Measurements from ENCODE around the gene EFCAB6. TPM values are rescaled to one million over a fixed set of nuclear protein-coding genes. Genes with fewer than 3 reads are reported as not detected.
A peak's percentile ranks its signal among the peaks of the same experiment; 100 is the strongest.

EFCAB6 gene
- total RNA-seq, 1 donor from 2014 or later = 1.8 TPM

DNA sequence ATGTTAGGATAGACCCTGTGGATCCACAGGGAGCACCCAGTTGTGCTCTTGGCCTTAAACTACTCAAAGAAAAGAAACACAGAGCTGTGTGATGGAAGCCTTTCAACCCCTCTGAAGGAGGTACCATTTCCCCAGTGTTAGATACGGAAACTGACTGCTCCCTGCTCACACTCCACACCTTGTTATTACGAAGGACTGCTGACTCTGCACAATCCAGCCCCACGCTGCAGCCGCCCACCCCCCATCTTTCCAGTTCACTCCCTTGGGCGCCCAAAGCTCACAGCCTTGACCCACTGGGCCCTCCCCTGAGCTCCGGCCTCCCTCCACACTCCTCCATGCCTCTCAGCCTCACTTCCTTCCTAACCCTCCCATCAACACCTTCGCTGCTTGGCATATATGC, 75.5 kb downstream of the EFCAB6 start:
- intact Hi-C loops (cut with micrococcal nuclease) = no loop called here
- Histone ChIP-seq H3K36me3 (no peaks in the 10 kb centered on the region), H3K4me3 (no peak overlapping the region), H3K9me3 (replicated peaks) (no peaks in the 10 kb centered on the region), H3K27ac (replicated peaks) (no peak overlapping the region), H3K4me1 (peaks cover 16% of the 10 kb centered on the region), H3K27me3 (ENCODE audit: low read depth) (peaks cover 6% of the 10 kb centered on the region)
- no peak for DNase-seq
- TF ChIP-seq, protein P1, sequence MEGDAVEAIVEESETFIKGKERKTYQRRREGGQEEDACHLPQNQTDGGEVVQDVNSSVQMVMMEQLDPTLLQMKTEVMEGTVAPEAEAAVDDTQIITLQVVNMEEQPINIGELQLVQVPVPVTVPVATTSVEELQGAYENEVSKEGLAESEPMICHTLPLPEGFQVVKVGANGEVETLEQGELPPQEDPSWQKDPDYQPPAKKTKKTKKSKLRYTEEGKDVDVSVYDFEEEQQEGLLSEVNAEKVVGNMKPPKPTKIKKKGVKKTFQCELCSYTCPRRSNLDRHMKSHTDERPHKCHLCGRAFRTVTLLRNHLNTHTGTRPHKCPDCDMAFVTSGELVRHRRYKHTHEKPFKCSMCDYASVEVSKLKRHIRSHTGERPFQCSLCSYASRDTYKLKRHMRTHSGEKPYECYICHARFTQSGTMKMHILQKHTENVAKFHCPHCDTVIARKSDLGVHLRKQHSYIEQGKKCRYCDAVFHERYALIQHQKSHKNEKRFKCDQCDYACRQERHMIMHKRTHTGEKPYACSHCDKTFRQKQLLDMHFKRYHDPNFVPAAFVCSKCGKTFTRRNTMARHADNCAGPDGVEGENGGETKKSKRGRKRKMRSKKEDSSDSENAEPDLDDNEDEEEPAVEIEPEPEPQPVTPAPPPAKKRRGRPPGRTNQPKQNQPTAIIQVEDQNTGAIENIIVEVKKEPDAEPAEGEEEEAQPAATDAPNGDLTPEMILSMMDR (IDR thresholded peaks at IDR 0.05; ENCODE audit: borderline replicate concordance) = no peak

DNA sequence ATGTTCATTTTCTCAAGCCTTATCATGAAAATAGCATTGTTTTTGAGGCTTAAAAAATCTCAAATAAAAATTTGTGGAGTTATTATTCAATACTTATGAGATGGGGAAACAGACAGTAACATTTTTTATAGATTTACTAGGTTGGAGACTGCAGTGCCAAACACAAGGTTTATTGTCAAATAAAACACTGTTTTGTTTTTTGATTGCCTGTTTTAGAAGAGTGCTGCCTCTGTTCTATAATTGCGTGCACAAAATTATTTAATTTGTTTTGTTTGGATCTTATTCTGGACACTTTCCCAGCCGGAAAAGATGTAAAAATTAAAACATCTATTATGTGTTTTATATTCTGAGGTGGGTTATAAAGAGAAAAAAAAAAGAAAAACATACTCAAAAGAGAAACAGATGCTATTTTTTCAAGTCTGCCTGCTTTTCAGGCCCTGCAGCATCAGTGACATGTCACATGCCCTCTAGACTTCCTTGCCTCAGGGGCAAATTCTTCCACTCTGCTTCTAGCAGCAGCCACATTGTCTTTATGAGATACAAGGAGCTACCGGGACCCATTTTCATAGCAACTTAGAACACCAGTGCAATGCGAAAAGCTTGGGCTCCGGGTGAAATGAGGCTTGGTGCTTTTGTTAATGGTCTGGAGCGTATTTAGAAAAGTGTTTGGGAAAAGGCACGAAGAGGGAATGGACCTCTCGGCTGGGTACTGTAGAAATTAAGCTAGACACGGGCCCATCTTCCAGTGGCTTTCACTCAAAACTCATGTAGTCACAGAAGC, 77.5 kb downstream of the EFCAB6 start:
- H3K27ac ChIP-seq (replicated peaks) = peak overlapping the region; percentile 42
- intact Hi-C loops (cut with micrococcal nuclease) = no loop called here
- H3K4me1 ChIP-seq = no peaks in the 10 kb centered on the region
- H3K36me3 ChIP-seq = no peaks in the 10 kb centered on the region
- no peak for DNase-seq
- no peaks in the 10 kb centered on the region for H3K9me3 ChIP-seq (replicated peaks)
- no peak overlapping the region for H3K4me3 ChIP-seq
- no peaks in the 10 kb centered on the region for H3K27me3 ChIP-seq (ENCODE audit: low read depth)
- TF ChIP-seq, protein P1 (IDR thresholded peaks at IDR 0.05; ENCODE audit: borderline replicate concordance) = no peak

- intact Hi-C loops (cut with micrococcal nuclease) = no loop called here
- H3K36me3 ChIP-seq = no peaks in the 10 kb centered on the region
- no peaks in the 10 kb centered on the region for H3K27me3 ChIP-seq (ENCODE audit: low read depth)
- DNase-seq = no peak
- H3K4me1 ChIP-seq = no peaks in the 10 kb centered on the region
- H3K4me3 ChIP-seq = no peak overlapping the region
- no peaks in the 10 kb centered on the region for H3K9me3 ChIP-seq (replicated peaks)
- no peak overlapping the region for H3K27ac ChIP-seq (replicated peaks)
- TF ChIP-seq, protein P1 (IDR thresholded peaks at IDR 0.05; ENCODE audit: borderline replicate concordance) = no peak
Observed at GRCh38 chr22:43733138-43733537, 79.0 kb downstream of the EFCAB6 start.

- Histone ChIP-seq H3K4me1 (peaks cover under 1% of the 10 kb centered on the region), H3K9me3 (replicated peaks) (no peaks in the 10 kb centered on the region), H3K27ac (replicated peaks) (no peak overlapping the region), H3K36me3 (no peaks in the 10 kb centered on the region), H3K4me3 (no peak overlapping the region), H3K27me3 (ENCODE audit: low read depth) (no peaks in the 10 kb centered on the region)
- intact Hi-C loops (cut with micrococcal nuclease) = no loop called here
- TF ChIP-seq, protein P1 (IDR thresholded peaks at IDR 0.05; ENCODE audit: borderline replicate concordance) = no peak
- no peak for DNase-seq
Observed at GRCh38 chr22:43731988-43732387, 80.1 kb downstream of the EFCAB6 start.

DNA sequence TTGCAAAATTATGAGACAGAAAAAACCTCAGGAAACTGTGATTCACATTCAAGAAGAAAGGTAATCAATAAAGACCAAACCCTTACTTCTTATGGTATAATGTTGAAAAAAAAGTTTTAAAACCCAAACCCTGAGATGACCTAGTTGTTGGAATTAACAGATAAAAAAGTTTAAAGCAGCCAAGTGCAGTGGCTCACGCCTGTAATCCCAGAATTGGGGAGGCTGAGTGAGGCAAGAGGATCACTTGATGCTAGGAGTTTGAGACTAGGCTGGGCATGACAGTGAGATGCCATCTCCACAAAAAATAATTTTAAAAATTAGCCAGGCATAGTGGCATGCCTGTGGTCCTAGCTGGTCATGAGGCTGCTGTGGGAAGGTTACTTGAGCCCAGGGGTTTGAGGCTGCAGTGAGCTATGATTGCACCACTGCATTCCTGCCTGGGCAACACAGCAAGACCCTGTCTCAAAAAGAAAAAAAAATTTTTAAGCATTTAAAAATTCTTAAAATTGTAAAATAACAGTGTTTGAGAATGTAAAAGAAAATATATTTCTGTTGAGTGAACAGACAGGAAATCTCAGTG, 85.1 kb downstream of the EFCAB6 start:
- Histone ChIP-seq H3K4me3 (no peak overlapping the region), H3K4me1 (peaks cover 12% of the 10 kb centered on the region), H3K9me3 (replicated peaks) (no peaks in the 10 kb centered on the region), H3K36me3 (no peaks in the 10 kb centered on the region), H3K27ac (replicated peaks) (peak overlapping the region; percentile 43), H3K27me3 (ENCODE audit: low read depth) (no peaks in the 10 kb centered on the region)
- intact Hi-C loops (cut with micrococcal nuclease) = no loop called here
- TF ChIP-seq, protein P1 (IDR thresholded peaks at IDR 0.05; ENCODE audit: borderline replicate concordance) = no peak
- no peak for DNase-seq
